OCI-M1 (cell line): ENCODE measurements around the gene PKD2.
"Not testable (repeated sequence)": the region's sequence is repeated elsewhere in the genome, so short reads cannot be mapped to it uniquely, and the experiment has no call there.

Experiments used
- DNase-seq: peaks from one replicate; lab custom pipeline; 2025; lab: John Stamatoyannopoulos, UW

PKD2 gene

DNA sequence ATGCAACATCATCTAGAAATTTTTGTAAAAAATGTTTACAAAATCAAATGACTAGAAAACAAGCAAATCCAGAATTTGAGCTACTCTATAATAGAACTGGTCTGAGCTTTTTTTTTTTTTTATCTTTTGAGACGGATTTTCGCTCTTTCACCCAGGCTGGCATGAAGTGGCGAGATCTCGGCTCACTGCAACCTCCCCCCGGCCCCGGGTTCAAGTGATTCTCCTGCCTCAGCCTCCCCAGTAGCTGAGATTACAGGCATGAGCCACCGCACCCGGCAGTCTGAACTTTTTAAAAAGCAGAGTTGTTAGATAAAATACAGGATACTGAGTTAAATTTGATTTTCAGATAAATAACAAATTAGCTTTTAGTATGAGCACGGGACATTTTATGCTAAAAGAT lies 20.9 kb upstream of the PKD2 start:
- DNase-seq = no peak

DNA sequence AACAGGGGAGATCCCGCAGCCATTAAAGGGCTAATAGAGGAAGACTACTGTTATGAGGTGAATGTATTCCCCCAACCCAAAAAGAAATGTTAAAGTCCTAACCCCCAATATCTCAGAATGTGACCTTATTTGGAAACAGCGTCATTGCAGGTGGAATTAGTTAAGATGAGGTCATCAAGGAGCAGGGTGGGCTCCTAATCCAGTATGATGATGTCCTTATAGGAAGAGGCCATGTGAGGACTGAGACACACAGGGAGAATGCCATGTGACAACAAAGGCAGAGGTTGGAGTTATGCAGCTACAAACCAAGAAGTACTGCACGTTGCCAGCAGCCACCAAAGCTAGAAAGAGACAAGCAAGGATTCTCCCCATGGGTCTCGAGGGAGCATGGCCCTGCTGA lies 17.7 kb upstream of the PKD2 start:
- no peak for DNase-seq

DNA sequence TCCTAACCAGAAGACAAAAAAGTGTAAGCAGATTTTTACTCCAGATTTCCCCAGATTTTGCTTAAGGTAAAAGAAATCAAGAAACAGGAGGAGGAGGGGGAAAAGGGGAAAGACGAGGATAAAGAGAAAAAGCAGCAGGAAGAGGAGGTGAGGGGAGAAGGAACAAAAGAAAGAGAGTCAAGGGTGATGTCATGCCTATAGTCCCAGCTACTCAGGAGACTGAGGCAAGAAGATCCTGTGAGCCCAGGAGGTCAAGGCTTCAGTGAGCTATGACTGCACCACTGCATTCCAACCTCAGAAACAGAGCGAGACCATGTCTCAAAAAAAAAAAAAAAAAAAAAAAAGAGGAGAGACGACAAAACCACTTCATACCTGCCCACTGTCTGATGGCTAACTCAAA lies 12.0 kb upstream of the PKD2 start:
- no peak for DNase-seq

DNA sequence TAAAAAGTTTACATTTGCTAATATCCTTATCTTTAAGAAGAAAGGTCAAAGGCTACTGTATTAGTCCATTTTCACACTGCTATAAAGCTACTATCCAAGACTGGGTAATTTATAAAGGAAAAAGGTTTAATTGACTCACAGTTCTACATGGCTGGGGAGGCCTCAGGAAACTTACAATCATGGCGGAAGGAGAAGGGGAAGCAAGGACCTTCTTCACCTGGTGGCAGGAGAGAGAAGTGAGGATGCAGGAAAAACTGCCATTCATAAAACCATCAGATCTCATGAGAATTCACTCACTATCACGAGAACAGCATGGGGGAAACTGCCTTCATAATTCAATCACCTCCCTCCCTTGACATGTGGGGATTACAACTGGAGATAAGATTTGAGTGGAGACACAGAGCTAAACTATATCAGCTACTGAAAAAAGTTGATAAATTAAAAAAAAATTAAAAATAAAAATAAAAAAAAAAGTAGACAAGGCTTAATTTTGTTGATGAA lies 8.2 kb upstream of the PKD2 start:
- DNase-seq = peak; percentile 15

DNA sequence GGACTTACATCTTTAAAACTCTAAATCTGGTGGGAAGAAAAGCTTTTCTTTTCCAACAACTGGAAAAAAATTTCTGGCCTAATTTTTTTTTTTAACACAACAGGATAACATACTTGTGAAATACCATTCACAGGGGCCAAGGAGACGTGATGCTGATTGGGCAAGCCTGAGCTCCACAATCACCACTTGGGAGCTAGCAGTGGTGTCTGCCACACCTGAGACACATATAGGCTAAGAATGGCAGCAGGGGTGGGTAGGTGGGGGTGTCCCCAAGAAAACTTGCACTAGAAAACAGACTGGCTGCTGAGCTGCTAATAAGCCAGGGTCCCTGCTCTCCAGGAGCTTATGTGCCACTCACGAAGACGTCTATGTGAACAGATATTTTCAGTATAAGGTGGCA lies 5.6 kb upstream of the PKD2 start:
- DNase-seq = no peak

DNA sequence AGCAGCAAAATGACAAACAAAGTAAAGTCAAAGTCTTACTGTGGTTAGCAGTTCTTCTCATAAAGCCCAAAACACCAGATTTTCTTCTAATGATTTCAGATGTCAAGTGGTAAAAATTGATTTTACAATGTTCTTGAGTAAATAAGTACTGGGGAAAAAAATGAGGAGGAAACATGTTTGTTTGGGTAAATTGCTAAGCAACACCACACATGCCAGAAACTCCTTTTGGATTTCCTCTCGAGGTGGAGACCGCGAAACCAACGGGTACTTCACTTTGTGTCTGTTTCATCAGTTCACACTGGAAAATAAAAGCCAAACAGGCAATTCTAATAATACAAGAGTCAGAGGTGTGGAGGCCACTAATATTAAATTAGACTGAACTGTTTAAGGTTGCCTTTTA lies 4.6 kb upstream of the PKD2 start:
- DNase-seq = no peak

GRCh38 chr4:88003261-88003660 lies 4.2 kb upstream of the PKD2 start:
- no peak for DNase-seq

GRCh38 chr4:88005076-88005475 lies 2.4 kb upstream of the PKD2 start:
- DNase-seq = no peak

DNA sequence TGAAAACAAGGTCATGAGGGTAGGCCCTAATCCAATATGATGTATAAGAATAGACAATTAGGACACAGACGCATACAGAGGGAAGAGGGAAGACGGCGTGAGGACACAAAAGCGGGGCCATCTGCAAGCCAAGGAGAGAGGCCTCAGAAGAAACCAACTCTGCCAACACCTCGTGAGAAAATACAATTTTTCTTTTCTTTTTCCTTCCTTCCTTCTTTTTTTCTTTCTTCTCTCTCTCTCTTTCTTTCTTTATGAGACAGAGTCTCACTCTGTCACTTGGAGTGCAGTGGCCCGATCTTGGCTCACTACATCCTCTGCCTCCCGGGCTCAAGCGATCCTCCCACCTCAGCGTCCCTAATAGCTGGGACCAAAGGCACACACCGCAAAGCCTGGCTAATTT lies 1.5 kb upstream of the PKD2 start:
- no peak for DNase-seq

GRCh38 chr4:88006956-88007303 lies 505 bp upstream of the PKD2 start:
- no peak for DNase-seq

DNA sequence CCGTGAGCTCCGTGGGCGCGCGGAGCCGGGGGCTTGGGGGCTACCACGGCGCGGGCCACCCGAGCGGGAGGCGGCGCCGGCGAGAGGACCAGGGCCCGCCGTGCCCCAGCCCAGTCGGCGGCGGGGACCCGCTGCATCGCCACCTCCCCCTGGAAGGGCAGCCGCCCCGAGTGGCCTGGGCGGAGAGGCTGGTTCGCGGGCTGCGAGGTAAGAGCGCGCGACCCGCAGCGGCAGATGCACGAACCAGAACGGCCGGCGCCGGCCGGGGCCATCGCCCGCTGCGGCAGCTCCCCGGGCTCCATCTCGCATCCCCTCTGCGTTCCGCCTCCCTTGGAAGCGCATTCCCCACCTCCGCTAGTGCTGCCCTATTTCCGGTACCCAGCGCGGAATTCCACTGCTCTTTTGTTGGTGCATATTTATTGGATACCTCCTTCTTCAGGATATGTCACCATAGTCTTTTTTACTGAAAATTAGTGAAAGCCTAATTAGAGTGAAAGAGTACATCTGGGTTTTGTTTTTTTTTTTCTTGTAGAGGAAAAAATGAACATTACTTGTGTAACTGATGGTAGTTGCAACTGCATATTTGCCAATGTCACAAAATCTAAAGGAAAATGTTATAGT lies 797 bp downstream of the PKD2 start:
- peak; percentile 65 for DNase-seq

- DNase-seq = peak; percentile 81
Observed at GRCh38 chr4:88008743-88009171, 1.3 kb downstream of the PKD2 start.

- no peak for DNase-seq
Observed at GRCh38 chr4:88009871-88010270, 2.4 kb downstream of the PKD2 start.

DNA sequence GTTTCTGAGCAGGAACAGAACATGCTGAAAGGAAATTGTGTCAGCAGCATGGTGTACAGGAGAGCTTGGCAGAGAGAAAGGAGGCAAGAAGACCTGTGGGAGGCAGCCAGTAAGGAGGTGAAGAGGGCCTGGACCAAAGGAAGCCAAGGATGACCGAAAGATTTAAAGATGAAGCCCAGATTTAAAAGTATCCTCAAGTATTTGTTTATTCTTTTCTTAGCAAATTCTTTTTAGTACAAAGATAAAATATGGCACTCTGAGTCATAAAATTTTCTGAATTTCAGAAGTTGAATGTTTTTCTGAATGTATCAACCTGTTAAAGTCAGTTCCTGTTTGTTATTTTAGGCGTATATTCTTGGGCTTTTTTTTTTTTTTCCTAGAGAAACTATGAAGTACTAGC lies 3.5 kb downstream of the PKD2 start:
- DNase-seq = no peak

DNA sequence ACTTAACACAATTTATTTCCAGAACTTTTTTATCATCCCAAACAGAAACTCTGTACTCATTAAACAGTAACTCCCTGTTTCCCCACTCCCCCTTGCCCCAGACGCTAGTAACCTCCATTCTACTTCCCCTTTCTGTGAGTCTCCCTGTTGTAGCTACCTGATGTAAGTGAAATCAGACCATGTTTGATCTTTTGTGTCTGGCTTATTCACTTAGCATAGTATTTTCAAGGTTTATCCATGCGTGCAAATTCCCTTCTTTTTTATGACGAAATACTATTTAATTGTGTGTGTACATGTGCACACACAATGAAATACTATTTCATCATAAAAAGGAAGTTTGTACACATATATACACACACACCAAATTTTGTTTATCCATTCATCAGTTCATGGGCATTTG lies 5.2 kb downstream of the PKD2 start:
- peak; percentile 90 for DNase-seq

GRCh38 chr4:88014386-88014905 lies 7.0 kb downstream of the PKD2 start:
- DNase-seq = peak; percentile 75

GRCh38 chr4:88015659-88016295 lies 8.3 kb downstream of the PKD2 start:
- DNase-seq = no peak

DNA sequence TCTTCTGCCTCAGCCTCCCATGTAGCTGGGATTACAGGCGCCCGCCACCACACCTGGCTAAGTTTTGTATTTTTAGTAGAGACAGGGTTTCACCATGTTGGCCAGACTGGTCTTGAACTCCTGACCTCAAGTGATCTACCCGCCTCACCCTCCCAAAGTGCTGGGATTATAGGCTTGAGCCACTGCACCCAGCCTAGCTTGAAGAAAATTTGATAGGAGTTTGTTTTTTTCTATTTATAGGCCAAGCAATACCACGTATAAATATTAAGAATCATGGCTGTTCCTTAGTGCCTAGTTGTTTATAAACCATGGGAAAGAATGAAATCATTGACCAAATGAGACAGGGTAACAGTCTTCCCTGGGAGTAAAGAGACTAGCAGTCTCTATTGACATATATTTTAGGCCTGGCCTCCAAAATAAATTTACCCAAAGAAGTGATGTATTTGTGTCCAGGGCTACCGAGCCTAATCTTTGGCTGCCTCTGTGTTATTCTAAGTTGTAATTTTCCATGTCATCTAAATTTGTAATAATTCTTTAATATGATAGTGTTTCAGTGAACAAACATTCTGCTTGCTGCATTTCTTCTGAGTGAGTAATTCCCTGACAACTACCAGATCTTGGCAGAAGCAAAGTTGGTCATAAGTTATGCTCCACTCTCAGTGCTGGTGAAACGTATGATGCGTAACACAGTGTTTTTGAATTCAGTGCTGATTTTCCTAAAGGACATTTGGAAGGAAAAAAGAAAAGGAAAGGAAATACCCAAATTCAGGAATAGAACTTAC lies 10.3 kb downstream of the PKD2 start:
- no peak for DNase-seq

DNA sequence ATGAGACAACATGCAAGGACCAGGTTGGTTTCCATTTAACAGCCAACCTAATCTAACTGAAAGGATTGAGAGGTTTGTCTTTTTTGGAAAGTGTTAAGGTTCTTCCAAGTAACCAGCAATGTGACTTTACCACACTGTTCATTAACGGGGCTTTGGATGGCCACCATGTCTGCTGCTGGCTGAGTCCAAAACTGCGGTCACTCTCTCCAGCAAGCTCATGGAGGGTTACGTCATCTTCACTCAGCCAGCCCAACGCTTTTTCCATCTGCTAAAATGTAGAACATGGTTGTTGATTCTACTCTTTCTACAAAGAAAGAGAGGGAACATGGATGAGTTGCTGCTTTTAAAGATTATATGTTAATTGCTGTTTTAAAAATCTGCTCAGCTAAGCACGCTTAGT lies 11.0 kb downstream of the PKD2 start:
- no peak for DNase-seq

GRCh38 chr4:88021824-88022223 lies 14.4 kb downstream of the PKD2 start:
- no peak for DNase-seq

DNA sequence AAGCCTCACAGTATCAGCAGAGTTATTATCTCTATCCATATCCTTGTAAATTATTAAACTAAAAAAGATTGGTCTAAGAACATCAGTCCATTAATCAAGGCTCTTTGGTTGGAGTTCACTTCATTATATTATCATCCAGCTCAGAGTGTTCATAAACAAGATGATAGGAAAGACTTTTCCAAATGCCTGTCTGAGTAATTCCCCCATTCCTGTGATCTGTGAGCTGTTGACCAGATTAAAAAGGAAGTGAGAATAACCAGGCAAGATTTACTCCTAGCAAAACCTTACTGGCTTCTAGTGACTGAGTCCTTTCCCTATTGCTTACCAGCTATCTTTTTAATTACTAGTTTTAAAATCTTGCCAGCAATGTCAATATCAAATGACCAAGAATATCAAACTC lies 14.9 kb downstream of the PKD2 start:
- no peak for DNase-seq

DNA sequence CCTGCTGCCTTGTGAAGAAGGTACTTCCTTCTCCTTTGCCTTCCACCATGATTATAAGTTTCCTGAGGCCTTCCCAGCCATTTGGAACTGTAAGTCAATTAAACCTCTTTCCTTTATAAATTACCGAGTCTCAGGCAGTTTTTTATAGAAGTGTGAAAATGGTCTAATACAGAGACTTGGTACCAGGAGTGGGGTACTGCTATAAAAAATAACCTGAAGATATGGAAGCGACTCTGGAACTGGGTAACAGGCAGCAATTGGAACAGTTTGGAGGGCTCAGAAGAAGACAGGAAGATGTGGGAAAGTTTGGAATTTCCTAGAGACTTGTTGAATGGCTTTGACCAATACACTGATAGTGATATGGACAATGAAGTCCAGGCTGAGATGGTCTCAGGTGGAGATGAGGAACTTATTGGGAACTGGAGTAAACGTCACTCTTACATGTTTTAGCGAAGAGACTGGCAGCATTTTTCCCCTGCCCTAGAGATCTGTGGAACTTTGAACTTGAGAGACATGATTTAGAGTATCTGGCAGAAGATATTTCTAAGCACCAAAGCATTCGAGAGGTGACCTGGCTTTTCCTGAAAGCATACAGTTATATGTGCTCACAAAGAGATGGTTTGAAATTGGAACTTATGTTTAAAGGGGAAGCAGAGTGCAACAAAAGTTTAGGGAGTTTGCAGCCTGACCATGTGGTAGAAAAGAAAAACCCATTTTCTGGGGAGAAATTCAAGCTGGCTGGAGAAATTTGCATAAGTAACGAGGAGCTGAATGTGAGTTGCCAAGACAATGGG lies 18.6 kb downstream of the PKD2 start:
- DNase-seq = not testable (repeated sequence)
